OCI-M1 (cell line): ENCODE data around the gene MAP7.
"Not testable (repeated sequence)": the region's sequence is repeated elsewhere in the genome, so short reads cannot be mapped to it uniquely, and the experiment has no call there.

Experiments
- DNase-seq: peaks from one replicate; lab custom pipeline; 2025; lab: John Stamatoyannopoulos, UW

Gene MAP7

DNA sequence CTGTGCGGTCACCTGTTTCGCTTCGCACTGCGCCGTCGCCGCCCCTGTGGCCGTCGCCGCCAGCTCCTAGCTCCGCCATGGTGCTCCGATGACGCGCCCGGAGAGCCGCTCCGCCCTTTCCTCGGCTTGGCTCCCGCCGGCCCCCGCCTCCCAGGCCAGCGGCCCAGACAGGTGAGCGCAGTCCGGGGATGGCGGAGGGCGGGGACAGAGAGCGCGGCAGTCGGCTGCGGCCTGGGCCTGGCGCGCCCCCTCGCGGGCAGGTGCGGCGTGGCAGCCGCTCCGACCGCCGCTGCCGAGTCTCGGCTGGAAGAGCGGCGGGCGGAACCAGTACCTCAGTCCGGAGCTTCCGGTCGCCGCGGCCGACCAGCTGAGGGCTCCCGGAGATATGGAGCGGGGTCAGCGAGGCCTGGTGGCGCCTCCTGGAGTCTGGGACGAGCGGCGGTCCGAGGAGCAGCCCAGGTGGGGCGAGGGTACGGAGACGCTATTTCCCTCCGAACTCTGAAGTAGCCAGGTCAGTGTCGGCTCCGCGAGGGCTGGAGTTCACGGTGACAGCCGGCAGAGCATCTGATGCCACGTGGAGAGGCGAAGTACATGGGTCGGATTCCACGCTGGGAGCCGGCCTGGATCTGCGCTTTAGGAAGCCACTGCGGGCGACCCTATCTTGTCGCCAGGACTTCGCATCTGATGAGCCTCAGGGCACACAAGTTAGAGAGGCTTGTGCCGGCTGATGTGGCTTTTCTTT lies at the start of gene MAP7:
TSS of gene MAP7 (minus strand) at position 93 of the 742 bp plus-strand sequence. CDS start at position 79, 14 bp downstream.
- peak; percentile 69 for DNase-seq

DNA sequence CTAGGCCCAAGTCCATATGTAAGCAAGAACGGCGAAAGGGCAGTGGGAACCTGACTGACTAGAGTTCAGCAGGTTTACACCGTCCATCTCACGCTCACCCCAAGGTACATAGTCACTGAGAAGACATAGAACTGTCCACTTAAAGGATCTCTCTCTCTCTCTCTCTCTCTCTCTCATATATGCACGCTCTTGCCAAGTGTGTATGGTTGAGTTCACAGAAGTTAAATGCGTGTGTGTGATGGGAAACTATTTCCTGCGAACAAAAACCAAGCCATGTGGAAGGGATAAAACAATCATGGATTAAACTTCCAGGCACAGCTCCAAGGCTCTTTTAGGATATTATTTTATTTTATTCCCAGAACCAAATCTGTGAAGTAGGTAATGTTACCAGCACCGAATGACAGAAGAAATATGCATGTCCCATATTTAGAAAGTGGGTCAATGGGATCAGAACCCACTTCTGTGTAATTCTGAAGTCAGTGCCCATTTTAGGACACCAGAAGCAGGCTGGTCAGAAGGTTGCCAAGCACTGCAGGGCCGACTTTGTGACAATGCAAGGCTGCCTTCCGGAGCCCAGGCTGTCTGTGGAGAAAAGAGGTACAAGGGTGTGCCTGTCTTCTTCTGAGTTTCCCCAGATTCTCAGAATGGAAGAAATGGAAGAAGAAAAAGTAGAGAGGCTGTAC lies 49.2 kb upstream of the MAP7 start:
- DNase-seq = no peak

DNA sequence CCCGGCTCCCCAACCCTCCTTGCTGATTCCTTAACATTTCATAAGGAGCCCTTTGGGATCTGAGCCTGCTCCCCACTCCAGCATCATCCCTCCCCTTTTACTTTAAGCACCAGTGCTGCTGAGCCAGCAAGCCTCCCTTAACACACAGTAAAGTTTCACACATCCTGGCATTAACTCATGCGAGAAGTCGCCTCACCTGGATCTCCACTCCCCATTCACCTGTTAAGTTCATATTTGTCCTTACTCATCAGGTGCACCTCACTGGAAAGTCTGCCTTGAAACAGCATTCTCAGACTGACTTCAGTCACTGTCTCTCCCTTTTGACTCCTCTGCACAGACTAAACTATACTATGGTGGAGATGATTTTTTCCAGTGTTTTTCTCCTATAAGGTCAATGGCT lies 47.8 kb upstream of the MAP7 start:
- DNase-seq = no peak

DNA sequence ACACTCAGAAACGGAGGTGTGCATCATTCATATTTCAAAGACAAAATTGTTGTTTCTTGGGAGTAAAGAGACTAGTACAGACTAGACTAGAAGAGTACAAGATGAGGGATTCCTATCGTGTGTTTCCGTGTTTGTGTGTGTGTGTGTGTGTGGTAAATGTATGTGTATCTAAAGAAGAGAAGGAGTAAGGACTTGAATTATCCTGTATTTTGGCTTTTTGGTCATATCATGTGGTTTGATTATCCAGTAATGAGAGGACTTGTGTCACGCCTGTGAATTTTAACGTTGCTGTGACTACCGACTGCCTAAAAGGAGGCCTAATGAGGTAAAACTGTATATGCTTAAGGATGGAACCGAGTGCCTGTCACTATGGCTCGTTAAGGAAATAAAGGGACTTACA lies 44.4 kb upstream of the MAP7 start:
- DNase-seq = no peak

DNA sequence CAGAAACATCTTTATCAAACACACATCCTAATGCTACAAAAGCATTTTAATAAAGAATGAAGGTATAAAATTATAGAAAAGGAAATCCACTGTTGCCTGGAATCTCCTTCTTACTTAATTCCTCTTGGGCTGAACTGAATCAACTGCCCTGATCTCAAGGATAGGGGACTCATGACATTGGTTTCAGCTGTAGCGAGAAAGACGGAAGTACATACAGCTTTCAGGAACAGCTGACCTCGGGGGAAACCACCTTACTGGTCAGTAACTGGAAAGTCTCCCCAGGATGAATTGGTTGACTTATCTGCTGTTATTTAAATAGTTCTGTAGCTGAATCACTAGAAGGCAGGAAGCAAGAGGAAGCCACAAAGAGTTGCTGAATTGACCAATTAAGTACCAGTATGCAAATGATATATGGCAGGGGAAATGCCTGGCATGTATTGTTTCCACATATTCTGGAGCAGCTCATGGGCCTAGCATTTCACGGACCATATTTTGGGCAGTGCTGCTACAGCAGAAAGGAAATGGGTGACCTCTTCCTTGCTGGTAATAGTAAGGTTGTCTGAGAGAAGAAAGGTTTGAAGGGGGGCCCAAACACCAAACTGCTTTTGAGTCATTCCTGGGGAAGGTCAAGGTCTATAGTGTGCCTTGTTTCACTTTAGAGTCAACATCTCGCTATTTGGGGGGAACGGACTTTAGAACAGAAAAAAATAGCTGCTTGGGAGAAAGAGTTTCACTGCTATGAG lies 43.7 kb upstream of the MAP7 start:
- DNase-seq = peak; percentile 98

DNA sequence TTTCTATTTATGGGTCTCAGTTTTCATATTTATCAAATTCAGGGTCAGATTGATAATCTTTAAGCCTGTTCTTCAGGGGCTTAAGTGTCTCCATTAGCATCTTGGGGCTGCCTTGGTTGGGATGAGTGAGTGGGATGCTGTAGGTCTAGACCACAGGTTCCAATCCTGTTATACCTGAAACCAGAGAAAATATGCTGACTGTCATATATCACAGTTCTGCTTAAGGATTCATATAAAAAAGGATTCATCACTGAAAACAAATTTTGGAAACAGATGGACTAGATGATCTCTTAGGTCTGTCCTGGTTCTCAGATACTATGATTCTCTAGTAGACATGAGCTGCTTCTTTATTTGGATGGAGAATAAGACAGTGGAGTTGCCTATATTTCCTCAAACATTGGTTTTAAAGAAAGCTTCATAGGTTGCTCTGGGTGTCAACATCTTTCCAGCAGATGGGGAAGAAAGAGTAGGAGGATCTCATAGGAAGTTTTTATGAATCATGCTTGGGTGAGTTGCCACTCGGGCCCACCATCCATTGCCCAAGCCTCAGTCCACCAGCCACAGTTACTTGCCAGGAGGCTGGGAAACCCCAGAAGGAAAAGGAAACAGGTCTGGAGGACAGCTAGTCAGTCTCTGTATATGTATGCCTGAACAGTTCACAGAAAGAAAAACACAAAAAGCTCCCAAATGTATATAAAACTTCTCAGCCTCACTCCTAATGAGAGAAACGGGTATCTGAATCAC lies 42.9 kb upstream of the MAP7 start:
- no peak for DNase-seq

DNA sequence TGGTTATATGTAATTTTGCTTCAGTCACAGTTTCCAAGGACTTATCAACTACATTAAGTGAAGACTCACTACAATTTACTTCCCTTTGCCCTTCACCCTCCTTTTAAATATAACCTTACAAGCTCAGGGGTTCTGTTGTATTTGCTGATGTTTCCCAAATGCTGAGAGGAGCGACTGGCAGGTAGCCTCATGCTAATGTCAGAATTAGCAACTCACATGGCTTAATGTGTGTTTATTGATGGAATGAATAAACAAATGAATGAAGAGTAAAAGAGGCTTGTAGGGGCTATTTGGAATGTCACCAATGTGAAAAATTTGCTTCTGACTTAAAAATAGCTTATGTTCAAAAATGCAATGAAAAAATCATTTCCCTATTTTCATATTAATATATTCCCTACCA lies 41.4 kb upstream of the MAP7 start:
- DNase-seq = no peak

DNA sequence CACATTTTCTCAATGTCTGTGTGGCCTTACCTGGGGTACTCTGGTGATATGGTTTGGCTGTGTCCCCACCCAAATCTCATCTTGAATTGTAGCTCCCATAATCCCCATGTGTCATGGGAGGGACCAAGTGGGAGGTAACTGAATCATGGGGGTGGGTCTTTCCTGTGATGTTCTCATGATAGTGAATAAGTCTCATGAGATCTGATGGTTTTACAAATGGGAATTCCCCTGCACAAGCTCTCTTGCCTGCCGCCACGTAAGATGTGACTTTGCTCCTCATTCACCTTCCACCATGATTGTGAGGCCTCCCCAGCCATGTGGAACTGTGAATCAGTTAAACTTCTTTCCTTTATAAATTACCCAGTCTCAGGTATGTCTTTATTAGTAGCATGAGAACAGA lies 40.6 kb upstream of the MAP7 start:
- DNase-seq = not testable (repeated sequence)

DNA sequence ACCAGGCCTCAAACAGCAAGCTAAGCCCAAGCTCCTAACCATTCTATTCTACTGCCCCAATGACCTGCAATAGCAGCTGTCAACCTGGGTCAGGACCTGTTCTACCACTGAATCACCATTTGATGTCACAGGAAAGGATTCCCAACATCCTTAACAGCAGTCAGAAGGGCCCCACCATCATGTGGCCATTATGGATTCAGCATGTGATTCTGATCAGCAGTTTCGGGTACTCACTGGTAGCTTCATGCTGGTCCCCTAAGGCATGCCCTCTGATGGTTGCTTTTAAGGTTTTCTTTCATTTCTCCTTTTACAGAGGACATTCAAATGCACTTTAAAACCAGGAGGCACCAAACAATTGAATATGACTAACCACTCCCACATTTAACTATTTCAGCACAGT lies 37.3 kb upstream of the MAP7 start:
- DNase-seq = no peak

DNA sequence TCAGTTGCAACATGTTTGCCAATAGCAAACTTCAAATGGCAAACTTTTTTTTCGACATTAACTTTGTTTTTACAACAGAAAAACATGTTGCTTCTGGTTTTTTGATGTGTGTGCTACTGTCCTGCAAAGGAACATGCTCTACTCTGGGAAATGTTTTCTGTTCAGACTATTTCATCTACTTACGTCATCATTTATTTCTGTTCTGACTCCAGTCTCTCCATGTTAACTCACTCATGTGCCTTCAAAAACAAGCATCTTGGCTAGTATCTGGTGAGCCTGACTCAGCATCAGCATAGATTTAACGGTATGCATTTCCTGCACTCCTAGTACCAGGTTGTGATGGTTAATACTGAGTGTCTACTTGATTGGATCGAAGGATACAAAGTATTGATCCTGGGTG lies 36.1 kb upstream of the MAP7 start:
- no peak for DNase-seq

DNA sequence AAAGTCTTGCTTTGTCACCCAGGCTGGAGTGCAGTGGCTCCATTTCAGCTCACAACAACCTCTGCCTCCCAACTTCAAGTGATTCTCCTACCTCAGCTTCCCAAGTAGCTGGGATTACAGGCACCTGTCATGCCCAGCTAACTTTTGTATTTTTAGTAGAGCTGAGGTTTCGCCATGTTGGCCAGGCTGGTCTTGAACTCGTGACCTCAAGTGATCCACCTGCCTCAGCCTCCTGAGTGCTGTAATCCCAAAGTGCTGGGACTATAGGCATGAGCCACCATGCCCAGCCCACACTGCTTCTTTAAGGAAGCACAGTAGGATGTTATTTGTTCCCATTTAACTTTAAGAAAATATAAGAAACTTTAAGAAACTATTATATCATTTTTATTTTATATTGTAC lies 35.3 kb upstream of the MAP7 start:
- not testable (repeated sequence) for DNase-seq

DNA sequence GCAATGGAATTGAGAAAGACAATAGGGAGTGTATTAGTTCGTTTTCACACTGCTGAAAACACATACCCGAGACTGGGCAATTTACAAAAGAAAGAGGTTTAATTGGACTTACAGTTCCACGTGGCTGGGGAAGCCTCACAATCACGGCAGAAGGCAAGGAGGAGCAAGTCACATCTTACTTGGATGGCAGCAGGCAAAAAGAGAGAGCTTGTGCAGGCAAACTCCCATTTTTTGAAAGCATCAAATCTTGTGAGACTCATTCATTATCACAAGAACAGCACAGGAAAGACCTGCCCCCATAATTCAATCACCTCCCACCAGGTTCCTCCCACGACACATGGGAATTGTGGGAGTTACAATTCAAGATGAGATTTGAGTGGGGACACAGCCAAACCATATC lies 34.1 kb upstream of the MAP7 start:
- not testable (repeated sequence) for DNase-seq

DNA sequence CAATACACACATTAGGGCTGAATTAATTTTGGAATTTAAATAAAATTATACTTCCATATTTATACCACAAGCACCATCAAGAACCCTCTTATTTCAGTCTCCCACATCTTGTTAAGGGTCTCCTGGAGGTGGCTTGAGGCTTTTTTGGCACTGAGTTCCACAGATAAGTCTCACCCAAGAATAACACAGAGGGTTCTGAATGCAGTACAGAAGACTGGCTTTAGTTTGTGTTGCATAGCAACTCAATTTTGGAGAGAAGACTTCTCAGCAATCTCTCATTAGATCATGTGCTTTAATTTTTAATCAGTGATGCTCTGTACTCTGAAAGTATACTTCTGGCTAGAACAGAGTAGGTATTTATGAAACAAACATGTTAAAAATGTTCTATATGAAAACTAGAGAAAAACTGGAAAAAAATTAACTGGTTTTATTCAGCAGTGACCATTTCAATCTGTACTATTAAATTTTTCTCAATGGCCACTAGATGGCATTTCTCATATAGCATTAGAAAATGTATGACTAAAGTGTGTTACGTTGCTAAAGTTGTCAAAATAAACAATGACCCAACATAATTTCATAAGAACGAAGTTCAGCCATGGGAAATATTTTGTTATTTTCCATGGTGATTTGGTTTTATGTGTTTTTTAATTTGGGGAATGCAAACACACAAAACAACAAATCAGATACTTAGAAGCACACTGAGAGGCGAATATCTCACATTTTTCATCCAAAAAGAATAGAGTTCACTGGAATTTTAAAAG lies 32.7 kb upstream of the MAP7 start:
- DNase-seq = peak; percentile 54

DNA sequence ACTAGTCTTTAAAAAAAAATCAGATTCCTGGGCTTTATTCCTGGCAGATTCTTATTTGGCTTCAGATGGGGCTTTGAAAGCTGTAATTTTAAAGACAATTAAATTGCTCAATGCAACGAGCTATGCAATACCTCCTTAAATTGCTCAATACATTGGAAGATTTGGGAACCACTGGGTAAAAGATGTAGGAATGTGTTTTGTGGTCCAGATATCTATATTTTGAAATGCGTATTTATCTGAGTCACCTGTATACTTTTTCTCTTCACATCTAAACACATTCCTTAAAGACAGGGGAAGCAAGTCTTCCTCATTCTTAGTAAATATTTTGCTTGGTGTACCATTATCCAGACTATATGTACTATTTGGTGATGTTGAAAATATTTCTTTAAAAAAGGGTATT lies 29.6 kb upstream of the MAP7 start:
- no peak for DNase-seq

DNA sequence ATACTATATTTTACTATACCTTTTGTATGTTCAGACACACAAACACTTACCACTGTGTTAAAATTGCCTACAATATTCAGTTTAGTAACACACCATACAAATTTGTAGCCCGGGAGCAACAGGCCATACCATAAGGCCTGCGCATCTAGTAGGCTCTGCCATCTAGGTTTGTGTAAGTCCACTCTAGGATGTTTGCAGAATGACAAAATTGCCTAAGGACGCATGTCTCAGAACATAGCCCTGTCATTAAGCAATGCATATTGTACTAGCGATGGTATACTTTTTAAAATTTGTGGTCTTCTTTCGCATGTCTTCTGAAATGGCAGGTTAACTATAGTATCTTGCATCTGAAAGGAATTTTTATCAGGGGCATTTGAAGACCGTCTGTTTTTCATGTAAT lies 26.6 kb upstream of the MAP7 start:
- DNase-seq = no peak

DNA sequence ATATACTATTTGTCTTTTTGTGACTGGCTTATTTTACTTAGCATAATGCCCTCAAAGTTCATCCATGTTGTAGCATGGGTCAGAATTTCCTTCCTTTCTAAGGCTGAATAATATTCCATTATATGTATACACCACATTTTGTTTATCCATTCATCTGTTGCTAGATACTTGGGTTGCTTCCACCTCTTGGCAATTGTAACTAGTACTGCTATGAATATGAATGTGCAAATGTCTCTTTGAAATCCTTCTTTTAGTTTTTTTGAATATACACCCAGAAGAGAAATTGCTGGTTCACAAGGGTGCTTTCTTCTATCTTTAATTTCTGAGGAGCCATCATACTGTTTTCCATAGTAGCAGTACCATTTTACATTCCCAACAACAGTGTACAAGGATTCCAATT lies 21.3 kb upstream of the MAP7 start:
- no peak for DNase-seq

DNA sequence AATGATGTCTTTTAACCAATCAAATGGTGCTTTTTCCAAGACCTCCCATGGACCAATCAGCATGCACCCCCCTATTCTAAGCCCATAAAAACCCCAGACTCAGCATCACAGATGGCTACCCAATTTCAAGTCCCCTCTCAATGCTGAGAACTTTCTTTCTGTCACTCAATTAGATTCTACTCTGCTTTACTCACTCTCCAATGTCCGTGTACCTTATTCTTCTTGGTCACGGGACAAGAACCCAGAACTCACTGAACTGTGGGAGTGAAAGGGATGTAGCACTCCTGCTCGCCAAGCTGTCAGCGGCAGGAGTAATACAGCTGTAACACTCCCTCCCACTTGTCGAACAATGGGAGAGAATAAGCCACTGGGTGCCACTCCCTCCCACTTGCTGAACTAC lies 20.8 kb upstream of the MAP7 start:
- no peak for DNase-seq

DNA sequence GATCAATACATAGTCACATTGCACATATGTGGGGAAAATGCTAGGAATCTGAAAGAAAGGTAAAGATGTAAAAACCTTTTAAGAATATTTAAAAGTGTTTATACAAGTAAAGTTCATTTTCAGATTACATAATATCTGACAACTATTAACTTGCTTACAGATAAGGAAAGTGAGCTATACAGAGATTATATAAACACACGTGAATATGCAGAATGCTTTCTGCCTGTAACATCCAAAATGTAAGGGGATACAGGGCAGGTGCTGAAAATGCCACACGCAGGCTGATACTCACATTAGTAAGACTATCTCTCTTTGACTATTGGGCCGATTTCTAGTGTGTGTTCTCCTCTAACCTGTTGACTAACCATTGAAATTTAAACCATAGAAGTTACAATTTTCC lies 17.9 kb upstream of the MAP7 start:
- DNase-seq = no peak

DNA sequence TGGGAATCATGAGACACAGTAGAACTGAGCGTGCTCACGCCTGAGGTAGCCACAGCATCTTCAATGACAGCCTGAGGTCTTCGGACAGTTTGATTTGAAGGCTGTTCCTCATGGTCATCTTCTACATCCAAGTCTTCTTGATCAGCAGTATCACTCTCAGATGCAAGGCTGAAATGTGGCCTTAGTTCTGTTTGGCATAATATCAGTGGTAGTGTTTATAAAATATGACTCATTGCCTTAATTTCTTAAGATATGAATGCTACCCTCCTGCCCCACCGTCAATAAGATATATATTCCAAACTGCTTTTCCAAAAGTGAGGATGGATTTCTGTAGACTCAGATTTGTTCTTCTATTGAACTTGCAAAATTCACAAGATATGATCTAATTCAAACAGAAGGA lies 17.5 kb upstream of the MAP7 start:
- DNase-seq = no peak

DNA sequence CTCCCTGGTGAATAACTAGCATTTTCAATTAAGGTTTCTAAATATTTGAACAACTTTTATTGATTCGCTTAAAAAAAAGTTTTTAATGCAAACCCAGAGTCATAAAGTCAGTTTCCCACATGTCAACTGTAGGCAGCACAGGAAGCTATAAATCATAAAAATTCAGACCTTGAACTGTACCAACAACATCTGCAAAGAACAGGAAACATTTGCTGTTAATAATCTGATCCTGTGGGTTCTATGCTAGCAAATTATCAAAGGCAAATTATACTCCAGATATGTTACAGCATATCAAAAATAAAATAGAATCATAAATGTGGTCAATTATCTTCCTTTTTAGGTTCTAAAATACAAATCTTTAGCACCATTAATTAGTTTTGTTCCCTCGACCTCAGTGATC lies 16.6 kb upstream of the MAP7 start:
- peak; percentile 24 for DNase-seq

DNA sequence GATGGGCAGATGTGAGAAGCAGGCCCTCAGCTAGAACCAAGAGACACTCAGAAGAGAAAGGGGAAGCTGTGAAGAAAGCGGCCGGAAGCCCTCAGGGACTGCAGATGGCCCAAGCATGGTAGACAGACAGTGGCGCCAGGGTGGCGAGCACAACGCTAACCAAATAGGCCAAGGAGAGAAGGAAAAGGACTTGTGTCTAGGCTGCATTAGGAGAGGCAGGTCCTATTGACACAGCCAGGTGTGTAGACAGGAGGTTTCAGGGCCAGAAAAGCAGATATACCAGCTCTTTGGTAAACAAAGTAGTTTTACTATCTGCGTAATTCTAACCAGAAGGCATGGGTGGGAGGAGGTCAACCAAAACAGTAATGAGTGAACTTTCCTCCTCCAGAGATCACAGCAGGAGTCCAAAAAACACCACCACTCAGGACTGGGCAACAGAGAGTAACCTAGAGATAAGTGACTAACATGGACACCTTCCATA lies 15.8 kb upstream of the MAP7 start:
- no peak for DNase-seq

DNA sequence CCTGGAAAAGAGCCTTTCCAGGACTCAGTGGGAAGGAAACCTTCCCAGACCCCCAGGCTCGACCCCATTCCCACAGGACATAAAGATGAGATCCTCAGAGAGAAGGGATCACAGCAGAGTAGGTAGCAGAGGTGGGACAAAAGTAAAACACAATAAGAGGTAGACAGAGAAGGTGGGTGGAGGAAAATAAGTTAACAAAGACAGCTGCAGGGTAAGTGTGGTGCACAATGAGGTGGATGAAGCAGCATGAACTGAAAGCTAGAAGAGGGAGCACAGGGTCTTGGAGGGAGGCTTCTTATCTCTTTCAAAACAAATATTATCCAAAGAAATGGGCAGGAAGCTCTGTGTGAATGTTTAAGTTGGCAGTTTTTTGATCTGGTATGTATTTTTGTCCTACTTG lies 14.0 kb upstream of the MAP7 start:
- no peak for DNase-seq
